GM10266 (cell line): ENCODE measurements around the gene KLF17.
A peak's percentile ranks its signal among the peaks of the same experiment; 100 is the strongest.

Source experiments
- DNase-seq: peaks from one replicate; pipeline ENCODE4 v3.0.0; 2012; ENCODE audit errors: extremely low spot score
- TF ChIP-seq, protein P1 (sequence below): IDR thresholded peaks from 2 replicates; pipeline ENCODE4 v1.5.1; 2012; ENCODE audit warnings: mild to moderate bottlenecking, low read depth; ENCODE audit not compliant: control insufficient read depth, insufficient read depth; ENCODE audit errors: missing control alignments

Gene KLF17

GRCh38 chr1:44119525-44119924, 904 bp downstream of the KLF17 start:
- DNase-seq = peak; percentile 20
- TF ChIP-seq, protein P1, sequence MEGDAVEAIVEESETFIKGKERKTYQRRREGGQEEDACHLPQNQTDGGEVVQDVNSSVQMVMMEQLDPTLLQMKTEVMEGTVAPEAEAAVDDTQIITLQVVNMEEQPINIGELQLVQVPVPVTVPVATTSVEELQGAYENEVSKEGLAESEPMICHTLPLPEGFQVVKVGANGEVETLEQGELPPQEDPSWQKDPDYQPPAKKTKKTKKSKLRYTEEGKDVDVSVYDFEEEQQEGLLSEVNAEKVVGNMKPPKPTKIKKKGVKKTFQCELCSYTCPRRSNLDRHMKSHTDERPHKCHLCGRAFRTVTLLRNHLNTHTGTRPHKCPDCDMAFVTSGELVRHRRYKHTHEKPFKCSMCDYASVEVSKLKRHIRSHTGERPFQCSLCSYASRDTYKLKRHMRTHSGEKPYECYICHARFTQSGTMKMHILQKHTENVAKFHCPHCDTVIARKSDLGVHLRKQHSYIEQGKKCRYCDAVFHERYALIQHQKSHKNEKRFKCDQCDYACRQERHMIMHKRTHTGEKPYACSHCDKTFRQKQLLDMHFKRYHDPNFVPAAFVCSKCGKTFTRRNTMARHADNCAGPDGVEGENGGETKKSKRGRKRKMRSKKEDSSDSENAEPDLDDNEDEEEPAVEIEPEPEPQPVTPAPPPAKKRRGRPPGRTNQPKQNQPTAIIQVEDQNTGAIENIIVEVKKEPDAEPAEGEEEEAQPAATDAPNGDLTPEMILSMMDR = no peak

GRCh38 chr1:44120398-44120949, 1.9 kb downstream of the KLF17 start:
- no peak for DNase-seq
- TF ChIP-seq, protein P1 = no peak

GRCh38 chr1:44129616-44130500, 11.2 kb downstream of the KLF17 start:
- DNase-seq = no peak
- TF ChIP-seq, protein P1 = no peak

DNA sequence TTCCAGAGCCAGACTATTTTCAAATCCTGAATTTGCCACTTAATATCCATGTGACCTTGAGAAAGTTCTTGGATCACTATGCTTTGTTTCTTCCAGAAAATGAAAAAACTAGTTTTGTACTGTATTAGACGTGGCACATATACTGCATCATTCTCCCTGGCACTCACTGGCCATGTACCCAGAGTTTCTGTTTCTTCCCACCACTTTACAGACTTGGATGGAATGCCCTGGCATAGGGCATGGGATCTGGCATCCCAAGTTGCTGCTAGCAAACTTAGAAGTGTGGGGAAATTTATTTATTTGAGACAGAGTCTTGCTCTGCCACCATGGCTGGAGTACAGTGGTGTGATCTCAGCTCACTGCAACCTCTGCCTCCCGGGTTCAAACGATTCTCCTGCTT, 12.8 kb downstream of the KLF17 start:
- DNase-seq = no peak
- TF ChIP-seq, protein P1 = no peak

DNA sequence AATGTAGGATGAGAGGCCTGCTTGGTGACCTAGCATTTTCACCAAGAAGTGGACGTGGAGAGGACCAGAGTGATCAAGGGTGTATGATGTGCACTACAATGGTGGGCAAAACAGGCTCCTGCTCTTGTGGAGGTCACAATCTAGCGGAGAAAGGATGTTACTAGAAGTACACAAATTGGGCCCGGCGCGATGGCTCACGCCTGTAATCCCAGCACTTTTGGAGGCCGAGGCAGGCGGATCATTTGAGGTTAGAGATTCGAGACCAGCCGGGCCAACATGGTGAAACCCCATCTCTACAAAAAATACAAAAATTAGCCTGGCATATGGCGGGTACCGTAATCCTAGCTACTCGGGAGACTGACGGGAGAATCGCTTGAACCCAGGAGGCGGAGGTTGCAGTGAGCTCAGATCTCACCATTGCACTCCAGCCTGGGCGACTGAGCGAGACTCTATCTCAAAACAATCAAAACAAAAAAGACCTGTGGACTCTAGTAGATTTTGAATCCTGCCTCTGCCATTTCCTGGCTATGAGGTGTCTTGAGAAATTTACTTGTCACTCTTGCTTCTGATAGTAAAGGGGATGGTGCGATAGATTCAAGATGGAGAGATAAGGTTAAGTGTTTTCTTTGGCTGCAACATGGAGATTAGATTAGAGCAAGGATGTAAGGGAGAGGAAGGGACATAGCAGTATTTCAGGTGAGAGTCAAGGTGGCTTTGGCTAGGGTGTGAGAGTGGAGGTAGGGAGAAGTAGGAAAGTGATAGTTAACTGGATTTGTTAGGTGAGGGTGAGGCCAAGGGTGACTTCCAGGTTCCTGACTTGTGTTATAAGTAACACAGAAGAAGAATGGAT, 15.7 kb downstream of the KLF17 start:
- TF ChIP-seq, protein P1 = no peak
- no peak for DNase-seq

DNA sequence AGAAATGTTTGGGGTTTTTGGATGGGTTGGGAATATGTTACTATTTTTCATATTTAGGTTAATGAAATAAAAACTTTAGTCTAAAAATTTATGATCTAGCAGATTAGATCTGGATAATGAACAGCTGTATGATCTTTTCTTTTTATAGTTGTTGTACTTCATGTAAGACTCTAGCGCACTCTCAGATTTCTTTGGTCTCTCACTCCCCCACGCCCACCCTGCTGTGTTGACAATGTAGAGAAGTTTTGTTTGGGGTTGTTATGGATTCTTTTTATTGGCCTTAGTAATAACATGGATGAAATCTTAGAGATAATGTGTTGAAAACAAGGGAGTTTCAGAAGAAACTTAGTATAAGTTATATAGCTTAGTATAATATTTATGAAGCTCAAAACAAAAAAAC, 17.3 kb downstream of the KLF17 start:
- DNase-seq = no peak
- TF ChIP-seq, protein P1 = no peak
